Mesodermal cell (in vitro differentiated cells): Measurements from ENCODE around the gene SVIL.
A peak's percentile ranks its signal among the peaks of the same experiment; 100 is the strongest.
"Not testable (repeated sequence)": the region's sequence is repeated elsewhere in the genome, so short reads cannot be mapped to it uniquely, and the experiment has no call there.

Experiments
- H3K27ac ChIP-seq: 2 replicates; pipeline ENCODE4 v1.7.0; 2013; ENCODE audit warnings: mild to moderate bottlenecking, low read depth, low read length, moderate library complexity; ENCODE audit not compliant: severe bottlenecking
- H3K36me3 ChIP-seq: 2 replicates; pipeline ENCODE4 v1.7.1; 2013; ENCODE audit warnings: mild to moderate bottlenecking, low read length, moderate library complexity; ENCODE audit not compliant: control insufficient read depth, insufficient read depth
- H3K4me1 ChIP-seq: one replicate; pipeline ENCODE4 v1.7.1; 2013; ENCODE audit warnings: mild to moderate bottlenecking, low read length; ENCODE audit not compliant: insufficient read depth, control insufficient read depth, poor library complexity, severe bottlenecking
- H3K4me3 ChIP-seq: 2 replicates; pipeline ENCODE4 v1.7.0; 2013; ENCODE audit warnings: low read length, control low read depth, mild to moderate bottlenecking; ENCODE audit not compliant: insufficient read depth, poor library complexity, severe bottlenecking; ENCODE audit errors: extremely low read depth
- H3K9me3 ChIP-seq: 2 replicates; pipeline ENCODE4 v1.7.1; 2013; ENCODE audit warnings: mild to moderate bottlenecking, low read length, moderate library complexity; ENCODE audit not compliant: control insufficient read depth
- WGBS, 2 experiments: methylation state at CpG; one replicate each; pipeline ENCODE4 v1.1.5; 2013; ENCODE audit warnings: missing lambda C conversion rate in 2 of 2; ENCODE audit not compliant: insufficient coverage in 2 of 2; 5-methylcytosine and 5-hydroxymethylcytosine counted together

The SVIL gene

GRCh38 chr10:29541422-29542210, 93.2 kb downstream of the SVIL start:
- WGBS, 2 experiments, result 79 to 80% methylated on average over 8 to 11 of the region's 15 CpGs
- Histone ChIP-seq H3K9me3 (no peaks in the 10 kb centered on the region), H3K36me3 (peaks cover 68% of the 10 kb centered on the region), H3K4me1 (peaks cover 18% of the 10 kb centered on the region), H3K27ac (no peak overlapping the region), H3K4me3 (no peak overlapping the region)

GRCh38 chr10:29540016-29540415, 94.8 kb downstream of the SVIL start:
- H3K9me3 ChIP-seq, result no peaks in the 10 kb centered on the region
- H3K36me3 ChIP-seq, result peaks cover 58% of the 10 kb centered on the region
- WGBS, 2 experiments, result 82 to 96% methylated on average over 4 to 6 of the region's 10 CpGs

DNA sequence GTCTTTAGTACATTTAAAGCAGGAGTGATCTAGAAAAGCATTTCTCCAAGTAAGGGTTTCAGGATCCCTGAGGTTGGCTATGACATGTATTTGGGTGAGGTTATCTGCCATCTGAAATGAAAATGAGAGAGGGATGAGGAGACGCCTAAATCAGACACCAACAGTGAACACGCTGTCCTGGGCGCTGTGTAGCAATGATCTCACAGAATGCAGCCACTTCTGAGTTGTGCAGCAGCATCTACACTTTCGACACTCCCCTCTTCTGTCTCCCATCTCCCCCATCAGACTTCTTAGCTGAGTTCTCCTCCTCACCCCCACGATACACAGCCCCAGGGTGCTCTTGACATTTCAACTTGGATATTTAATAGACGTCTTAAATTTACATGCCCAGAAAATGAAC, 95.4 kb downstream of the SVIL start:
- Histone ChIP-seq H3K27ac (no peak overlapping the region), H3K4me1 (peaks cover 38% of the 10 kb centered on the region), H3K36me3 (peaks cover 54% of the 10 kb centered on the region), H3K4me3 (no peak overlapping the region), H3K9me3 (no peaks in the 10 kb centered on the region)
- 88 to 92% methylated on average over 6 of the region's 6 CpGs for WGBS, 2 experiments

More at GRCh38 chr10:29540016-29540415, 94.8 kb downstream of the SVIL start:
- Histone ChIP-seq H3K4me3 (no peak overlapping the region), H3K4me1 (peaks cover 32% of the 10 kb centered on the region), H3K27ac (no peak overlapping the region)

DNA sequence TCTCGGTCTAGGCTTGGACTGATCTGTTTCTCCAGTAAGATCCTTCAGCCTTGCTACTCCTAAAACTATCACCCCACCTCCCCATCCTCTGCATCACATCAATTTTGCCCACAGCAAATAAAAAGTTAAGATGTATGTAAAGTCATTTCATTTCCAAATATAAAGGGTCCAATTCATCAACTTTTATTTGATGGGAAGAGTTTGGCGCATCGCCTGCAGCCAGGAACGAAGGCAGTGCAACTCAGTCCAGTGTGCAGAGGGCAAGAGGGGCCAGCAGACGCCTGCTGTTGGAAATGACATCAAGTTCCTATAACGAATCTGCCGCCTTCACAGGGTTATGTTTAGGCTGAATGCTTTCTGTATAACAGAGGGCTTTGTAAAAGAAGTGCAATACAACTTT, 97.0 kb downstream of the SVIL start:
- Histone ChIP-seq H3K9me3 (no peaks in the 10 kb centered on the region), H3K36me3 (peaks cover 59% of the 10 kb centered on the region), H3K4me3 (no peak overlapping the region), H3K4me1 (peaks cover 45% of the 10 kb centered on the region), H3K27ac (no peak overlapping the region)
- 92 to 95% methylated on average over 3 to 6 of the region's 7 CpGs for WGBS, 2 experiments

DNA sequence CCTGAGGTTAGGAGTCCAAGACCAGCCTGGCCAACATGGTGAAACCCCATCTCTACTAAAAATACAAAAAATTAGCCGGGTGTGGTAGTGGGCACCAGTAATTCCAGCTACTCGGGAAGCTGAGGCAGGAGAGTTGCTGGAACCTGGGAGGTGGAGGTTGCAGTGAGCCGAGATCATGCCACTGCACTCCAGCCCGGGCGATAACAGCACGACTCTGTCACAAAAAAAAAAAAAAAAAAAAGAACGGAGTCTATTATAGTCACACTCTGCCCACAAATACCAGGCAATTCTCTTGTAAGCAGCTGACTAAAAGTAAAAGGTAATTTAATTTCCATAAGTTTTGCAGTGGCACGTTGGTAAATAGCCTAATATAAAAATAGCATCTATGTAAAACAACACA, 98.1 kb downstream of the SVIL start:
- H3K9me3 ChIP-seq, H3K27ac ChIP-seq, H3K4me3 ChIP-seq: not testable (repeated sequence)
- 60 to 86% methylated on average over 1 of the region's 8 CpGs for WGBS, 2 experiments
- Histone ChIP-seq H3K36me3 (peaks cover 61% of the 10 kb centered on the region), H3K4me1 (peaks cover 45% of the 10 kb centered on the region)

DNA sequence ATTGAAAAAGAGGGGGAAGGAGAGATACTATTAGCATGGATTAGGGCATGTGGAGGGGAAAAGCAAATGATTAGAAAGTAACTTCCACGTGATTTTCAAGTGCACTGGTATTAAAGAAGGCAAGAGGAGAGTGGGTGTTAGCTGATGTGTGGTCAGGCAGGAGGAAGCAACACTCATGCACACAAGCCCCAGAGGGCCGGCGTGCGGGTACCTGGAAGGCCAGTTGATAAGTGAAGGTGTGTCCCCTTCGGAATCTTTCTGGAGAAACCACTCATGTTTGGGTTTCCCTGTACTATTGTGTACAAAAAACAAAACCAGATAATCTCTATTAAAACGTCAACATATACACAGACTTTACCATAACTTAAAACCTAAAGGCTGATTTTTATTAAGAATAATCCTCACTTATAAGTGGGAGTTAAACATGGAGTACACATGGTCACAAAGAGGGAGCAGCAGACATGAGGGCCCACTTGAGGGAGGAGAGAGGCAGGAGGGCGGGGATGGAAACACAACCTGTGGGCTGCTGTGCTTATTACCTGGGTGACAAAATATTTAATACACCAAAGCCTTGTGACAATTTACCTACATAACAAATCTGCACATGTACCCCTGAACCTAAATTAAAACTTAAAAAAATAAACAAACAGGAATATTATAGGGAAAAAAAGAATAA, 98.9 kb downstream of the SVIL start:
- WGBS, 2 experiments, result 21 to 92% methylated on average over 1 to 5 of the region's 7 CpGs
- Histone ChIP-seq H3K9me3 (no peaks in the 10 kb centered on the region), H3K4me1 (peaks cover 45% of the 10 kb centered on the region), H3K4me3 (no peak overlapping the region), H3K27ac (peak overlapping the region; percentile 80), H3K36me3 (peaks cover 62% of the 10 kb centered on the region)

DNA sequence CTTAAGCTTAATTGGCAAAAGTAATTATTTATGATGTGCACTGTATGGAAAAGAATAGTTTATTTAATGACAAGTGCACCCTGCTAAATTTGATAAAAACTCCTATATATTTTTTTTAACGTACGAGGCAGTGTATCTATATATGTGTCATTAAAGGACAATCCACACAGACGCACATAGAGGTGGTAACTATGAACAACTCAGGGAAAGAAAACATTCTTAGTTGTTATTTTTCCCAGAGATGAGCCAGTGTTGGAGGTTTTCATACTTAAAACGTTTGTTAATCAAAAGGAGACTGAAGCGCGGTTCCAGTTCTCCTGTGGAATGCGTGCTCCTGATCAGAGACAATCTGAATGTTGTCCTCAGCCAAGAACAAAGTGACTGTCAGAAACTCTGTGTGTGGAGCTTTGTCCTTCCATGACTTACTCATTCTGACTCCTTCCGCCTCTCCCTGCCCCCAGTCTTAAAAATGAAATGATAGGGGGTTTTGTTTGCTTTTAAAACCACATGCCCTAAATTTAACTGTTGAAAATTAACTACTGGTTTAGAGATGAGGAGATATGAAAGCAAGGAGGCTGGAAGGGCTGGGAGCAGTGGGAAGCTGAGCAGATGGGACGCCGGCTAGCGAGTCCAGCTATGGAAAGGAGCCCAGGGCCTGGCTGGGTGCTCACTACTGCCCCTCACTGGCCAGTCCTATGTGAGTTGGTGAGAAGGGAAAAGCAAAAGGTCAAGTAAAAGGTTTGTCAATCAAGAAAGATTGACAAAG, 99.6 kb downstream of the SVIL start:
- H3K4me3 ChIP-seq, result no peak overlapping the region
- peaks cover 62% of the 10 kb centered on the region for H3K36me3 ChIP-seq
- WGBS, 2 experiments, result 36 to 58% methylated on average over 6 to 7 of the region's 11 CpGs
- H3K4me1 ChIP-seq, result peaks cover 40% of the 10 kb centered on the region
- H3K27ac ChIP-seq, result peak overlapping the region; percentile 80
- H3K9me3 ChIP-seq, result no peaks in the 10 kb centered on the region

DNA sequence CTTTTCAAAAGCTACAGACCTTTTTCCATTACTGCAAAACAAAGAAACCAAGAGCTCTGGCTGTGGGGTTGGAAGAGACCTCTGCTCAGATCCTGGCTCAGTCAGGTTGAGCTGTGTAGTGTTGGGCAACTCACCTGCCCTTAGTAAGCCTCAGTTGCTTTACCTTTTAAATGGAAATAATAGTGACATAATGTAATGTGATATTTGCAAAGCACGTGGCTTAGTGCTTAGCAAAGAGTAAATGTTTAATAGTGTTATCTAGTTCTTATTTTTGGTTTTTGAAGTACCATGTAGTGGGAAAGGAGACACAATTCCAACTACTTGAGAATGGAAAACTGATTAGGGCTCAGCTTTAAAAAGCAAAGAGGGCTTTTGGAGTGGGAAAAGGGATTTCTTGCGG, 100.2 kb downstream of the SVIL start:
- 93 to 100% methylated on average over 2 of the region's 2 CpGs for WGBS, 2 experiments
- Histone ChIP-seq H3K4me3 (no peak overlapping the region), H3K4me1 (peaks cover 36% of the 10 kb centered on the region), H3K36me3 (peaks cover 62% of the 10 kb centered on the region), H3K9me3 (no peaks in the 10 kb centered on the region), H3K27ac (peak overlapping the region; percentile 80)

- Histone ChIP-seq H3K36me3 (peaks cover 60% of the 10 kb centered on the region), H3K27ac (no peak overlapping the region), H3K9me3 (no peaks in the 10 kb centered on the region), H3K4me3 (no peak overlapping the region), H3K4me1 (peaks cover 36% of the 10 kb centered on the region)
- 65 to 87% methylated on average over 6 of the region's 7 CpGs for WGBS, 2 experiments
These were observed 101.0 kb downstream of the SVIL start for GRCh38 chr10:29533696-29534285.

GRCh38 chr10:29533046-29533445, 101.7 kb downstream of the SVIL start:
- H3K4me1 ChIP-seq, result peaks cover 34% of the 10 kb centered on the region
- no peak overlapping the region for H3K27ac ChIP-seq
- no peaks in the 10 kb centered on the region for H3K9me3 ChIP-seq
- no peak overlapping the region for H3K4me3 ChIP-seq
- H3K36me3 ChIP-seq, result peaks cover 59% of the 10 kb centered on the region
- 88 to 93% methylated on average over 9 to 11 of the region's 14 CpGs for WGBS, 2 experiments
